Activated T-cell treated with anti-CD3 and anti-CD28 coated beads for 4 hours (primary cell): ENCODE data around the gene LDHAL6B.

Experiments used
- DNase-seq: peaks from one replicate; pipeline ENCODE4 v3.0.0-alpha.2; 2020

LDHAL6B gene

GRCh38 chr15:59221511-59222505, 15.2 kb downstream of the LDHAL6B start:
- DNase-seq, result no peak

- DNase-seq, result no peak
Observed at GRCh38 chr15:59222906-59223550, 16.4 kb downstream of the LDHAL6B start.

GRCh38 chr15:59223736-59224135, 17.1 kb downstream of the LDHAL6B start:
- no peak for DNase-seq

GRCh38 chr15:59224474-59224873, 17.8 kb downstream of the LDHAL6B start:
- no peak for DNase-seq

GRCh38 chr15:59227021-59227420, 20.4 kb downstream of the LDHAL6B start:
- no peak for DNase-seq

GRCh38 chr15:59229015-59229414, 22.4 kb downstream of the LDHAL6B start:
- DNase-seq, result no peak

- no peak for DNase-seq
Observed at GRCh38 chr15:59229453-59229852, 22.8 kb downstream of the LDHAL6B start.

GRCh38 chr15:59230531-59231055, 23.9 kb downstream of the LDHAL6B start:
- no peak for DNase-seq

- DNase-seq, result no peak
Observed at GRCh38 chr15:59232476-59232875, 25.8 kb downstream of the LDHAL6B start.

- DNase-seq, result no peak
Observed at GRCh38 chr15:59236394-59236793, 29.8 kb downstream of the LDHAL6B start.

- no peak for DNase-seq
Observed at GRCh38 chr15:59237119-59237855, 30.6 kb downstream of the LDHAL6B start.

GRCh38 chr15:59237924-59238331, 31.3 kb downstream of the LDHAL6B start:
- DNase-seq, result no peak

- DNase-seq, result no peak
Observed at GRCh38 chr15:59240036-59240435, 33.4 kb downstream of the LDHAL6B start.

- no peak for DNase-seq
Observed at GRCh38 chr15:59242649-59243048, 36.0 kb downstream of the LDHAL6B start.

GRCh38 chr15:59243622-59244021, 37.0 kb downstream of the LDHAL6B start:
- DNase-seq, result no peak

- no peak for DNase-seq
Observed at GRCh38 chr15:59244337-59244736, 37.7 kb downstream of the LDHAL6B start.

GRCh38 chr15:59245559-59245958, 38.9 kb downstream of the LDHAL6B start:
- DNase-seq, result no peak

GRCh38 chr15:59247364-59247763, 40.7 kb downstream of the LDHAL6B start:
- peak; percentile 30 for DNase-seq

- DNase-seq, result no peak
Observed at GRCh38 chr15:59249816-59250215, 43.2 kb downstream of the LDHAL6B start.

- DNase-seq, result no peak
Observed at GRCh38 chr15:59250249-59250648, 43.6 kb downstream of the LDHAL6B start.

GRCh38 chr15:59251001-59251845, 44.6 kb downstream of the LDHAL6B start:
- no peak for DNase-seq

GRCh38 chr15:59252137-59252536, 45.5 kb downstream of the LDHAL6B start:
- DNase-seq, result no peak
